ENCODE data around the gene C1orf174. TPM values are rescaled to one million over a fixed set of nuclear protein-coding genes. Genes with fewer than 3 reads are reported as not detected.
A peak's percentile ranks its signal among the peaks of the same experiment; 100 is the strongest.

C1orf174 gene
- total RNA-seq, 1 donor from 2014 or later, result 25.8 TPM

- Mint-ChIP-seq H3K27me3 (ENCODE audit: low read depth) (no peaks in the 10 kb centered on the region), H3K36me3 (peaks cover 20% of the 10 kb centered on the region), H3K4me1 (peaks cover 7% of the 10 kb centered on the region), H3K9me3 (peaks cover 16% of the 10 kb centered on the region), H3K27ac (peak overlapping the region; percentile 79), H3K4me3 (peak overlapping the region; percentile 90)
- TF ChIP-seq CTCF (IDR thresholded peaks at IDR 0.05; ENCODE audit: unreplicated experiment), result no peak
- DNase-seq (ENCODE audit: low spot score in 2 of 2, unreplicated experiment in 2 of 2), result no peak
Measured at GRCh38 chr1:3898994-3899753, 898 bp downstream of the C1orf174 start.

- no peak for TF ChIP-seq CTCF (IDR thresholded peaks at IDR 0.05; ENCODE audit: unreplicated experiment)
- DNase-seq (ENCODE audit: low spot score in 2 of 2, unreplicated experiment in 2 of 2), result no peak
- H3K4me3 Mint-ChIP-seq, result peak overlapping the region; percentile 90
- no peaks in the 10 kb centered on the region for H3K27me3 Mint-ChIP-seq (ENCODE audit: low read depth)
- peaks cover 7% of the 10 kb centered on the region for H3K4me1 Mint-ChIP-seq
- peaks cover 22% of the 10 kb centered on the region for H3K36me3 Mint-ChIP-seq
- no peak overlapping the region for H3K27ac Mint-ChIP-seq
- peaks cover 16% of the 10 kb centered on the region for H3K9me3 Mint-ChIP-seq
Measured at GRCh38 chr1:3898475-3898735, 1.7 kb downstream of the C1orf174 start.

GRCh38 chr1:3896396-3897000, 3.6 kb downstream of the C1orf174 start:
- H3K27ac Mint-ChIP-seq, result no peak overlapping the region
- H3K36me3 Mint-ChIP-seq, result peaks cover 27% of the 10 kb centered on the region
- peaks cover 16% of the 10 kb centered on the region for H3K9me3 Mint-ChIP-seq
- no peak overlapping the region for H3K4me3 Mint-ChIP-seq
- no peak for TF ChIP-seq CTCF (IDR thresholded peaks at IDR 0.05; ENCODE audit: unreplicated experiment)
- H3K4me1 Mint-ChIP-seq, result peaks cover 5% of the 10 kb centered on the region
- no peak for DNase-seq (ENCODE audit: low spot score in 2 of 2, unreplicated experiment in 2 of 2)
- no peaks in the 10 kb centered on the region for H3K27me3 Mint-ChIP-seq (ENCODE audit: low read depth)

GRCh38 chr1:3895951-3896325, 4.1 kb downstream of the C1orf174 start:
- Mint-ChIP-seq H3K36me3 (peaks cover 27% of the 10 kb centered on the region), H3K27me3 (ENCODE audit: low read depth) (no peaks in the 10 kb centered on the region), H3K9me3 (peaks cover 16% of the 10 kb centered on the region), H3K4me1 (peaks cover 5% of the 10 kb centered on the region), H3K27ac (no peak overlapping the region), H3K4me3 (no peak overlapping the region)
- TF ChIP-seq CTCF (IDR thresholded peaks at IDR 0.05; ENCODE audit: unreplicated experiment), result no peak
- no peak for DNase-seq (ENCODE audit: low spot score in 2 of 2, unreplicated experiment in 2 of 2)

GRCh38 chr1:3895279-3895950, 4.7 kb downstream of the C1orf174 start:
- no peaks in the 10 kb centered on the region for H3K27me3 Mint-ChIP-seq (ENCODE audit: low read depth)
- no peak for DNase-seq (ENCODE audit: low spot score in 2 of 2, unreplicated experiment in 2 of 2)
- H3K4me1 Mint-ChIP-seq, result peaks cover 5% of the 10 kb centered on the region
- H3K9me3 Mint-ChIP-seq, result peaks cover 16% of the 10 kb centered on the region
- TF ChIP-seq CTCF (IDR thresholded peaks at IDR 0.05; ENCODE audit: unreplicated experiment), result no peak
- H3K27ac Mint-ChIP-seq, result peak overlapping the region; percentile 34
- peaks cover 27% of the 10 kb centered on the region for H3K36me3 Mint-ChIP-seq
- no peak overlapping the region for H3K4me3 Mint-ChIP-seq
